ENCODE measurements around the gene CEP128.

The CEP128 gene

GRCh38 chr14:80518173-80518572 is 423.4 kb downstream of the CEP128 start:
- no peak for TF ChIP-seq CTCF (IDR thresholded peaks at IDR 0.05; ENCODE audit: borderline replicate concordance, insufficient read depth, low read depth, low read length)
- H3K4me3 ChIP-seq (ENCODE audit: low read depth, low read length), result no peak overlapping the region

DNA sequence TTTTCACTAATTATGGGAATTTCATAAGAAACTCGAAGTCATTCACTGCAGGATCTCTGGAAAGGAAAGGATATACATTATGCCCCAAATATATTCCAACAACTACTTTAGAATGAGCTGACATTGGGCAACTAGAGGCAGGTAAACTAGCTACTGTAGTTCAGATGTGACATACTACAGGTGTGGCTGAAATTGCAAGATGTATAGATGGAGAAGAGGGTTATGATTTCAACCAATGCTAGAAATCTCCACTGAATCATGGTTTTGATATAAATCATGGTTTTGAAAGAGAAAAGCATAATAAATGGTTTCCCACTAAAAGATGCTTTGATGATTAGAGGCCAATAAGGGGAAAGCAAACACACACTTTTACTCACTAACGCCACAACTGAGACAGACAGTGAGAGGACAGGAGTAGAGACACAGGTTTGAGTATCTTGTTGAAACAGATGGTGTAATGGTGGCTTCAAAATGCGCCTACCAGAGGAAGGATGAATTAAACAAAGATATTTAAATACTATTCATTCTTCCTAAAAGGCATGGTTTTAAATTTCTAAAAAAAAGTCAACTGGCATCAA is 434.2 kb downstream of the CEP128 start:
- no peak for TF ChIP-seq CTCF (IDR thresholded peaks at IDR 0.05; ENCODE audit: borderline replicate concordance, insufficient read depth, low read depth, low read length)
- H3K4me3 ChIP-seq (ENCODE audit: low read depth, low read length), result no peak overlapping the region

DNA sequence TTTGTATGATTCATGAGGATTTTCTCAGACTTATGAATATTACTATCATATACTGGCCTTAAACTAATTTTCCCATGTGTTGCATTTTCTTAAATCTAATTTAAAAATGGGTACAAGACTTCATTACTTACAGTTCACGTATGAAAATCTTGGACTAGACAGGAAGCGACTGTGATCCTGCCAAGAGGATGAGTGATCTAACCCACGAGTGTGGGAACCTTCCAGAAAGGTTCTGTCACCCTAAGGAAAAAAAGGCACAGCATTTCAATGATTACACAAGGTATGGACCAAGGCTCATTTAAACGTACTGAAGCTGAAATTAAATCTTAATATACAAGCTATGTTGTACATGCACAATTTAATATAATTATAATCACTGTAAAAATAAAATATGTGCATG is 436.8 kb downstream of the CEP128 start:
- no peak for TF ChIP-seq CTCF (IDR thresholded peaks at IDR 0.05; ENCODE audit: borderline replicate concordance, insufficient read depth, low read depth, low read length)

DNA sequence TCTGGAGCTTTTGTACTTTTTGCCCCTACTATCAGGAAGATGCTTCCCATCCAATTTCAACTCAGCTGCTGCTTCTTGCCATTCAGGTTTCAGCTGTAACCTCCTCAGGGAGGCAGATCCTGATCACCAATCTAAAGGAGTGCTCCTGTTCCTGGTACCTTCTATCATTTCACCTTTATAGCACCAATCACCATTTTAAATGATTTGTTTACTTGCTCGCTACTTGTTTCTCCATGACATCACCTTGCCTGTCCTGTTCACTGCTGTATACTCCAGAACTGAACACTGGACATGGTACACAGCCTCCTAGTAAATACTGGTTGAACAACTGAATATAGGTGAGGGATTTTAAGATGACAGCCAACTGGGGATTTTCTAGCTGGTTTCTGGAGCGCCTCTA is 443.0 kb downstream of the CEP128 start:
- H3K4me3 ChIP-seq (ENCODE audit: low read depth, low read length), result no peak overlapping the region
- no peak for TF ChIP-seq CTCF (IDR thresholded peaks at IDR 0.05; ENCODE audit: borderline replicate concordance, insufficient read depth, low read depth, low read length)

More for the DNA sequence above, 436.8 kb downstream of the CEP128 start:
- H3K4me3 ChIP-seq (ENCODE audit: low read depth, low read length), result no peak overlapping the region

DNA sequence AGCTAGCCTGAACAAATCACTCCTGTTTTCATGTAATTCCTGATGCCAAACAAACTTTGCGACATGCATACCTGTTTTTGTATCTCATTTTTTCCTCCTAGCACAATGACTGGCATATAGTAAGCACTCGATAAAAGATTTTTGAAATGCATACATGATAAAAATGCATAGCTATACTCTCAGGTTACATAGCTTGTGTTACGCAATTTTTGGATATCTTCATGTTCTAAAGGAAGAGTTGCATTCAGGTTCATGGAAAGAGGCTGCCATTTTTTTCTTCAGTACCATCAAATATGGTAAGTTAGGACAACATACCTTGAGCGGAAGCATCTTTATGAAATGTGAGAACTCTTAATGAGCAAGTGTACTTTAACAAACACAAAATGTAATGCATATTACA is 445.4 kb downstream of the CEP128 start:
- TF ChIP-seq CTCF (IDR thresholded peaks at IDR 0.05; ENCODE audit: borderline replicate concordance, insufficient read depth, low read depth, low read length), result no peak
- no peak overlapping the region for H3K4me3 ChIP-seq (ENCODE audit: low read depth, low read length)

GRCh38 chr14:80494769-80495168 is 446.8 kb downstream of the CEP128 start:
- no peak for TF ChIP-seq CTCF (IDR thresholded peaks at IDR 0.05; ENCODE audit: borderline replicate concordance, insufficient read depth, low read depth, low read length)
- no peak overlapping the region for H3K4me3 ChIP-seq (ENCODE audit: low read depth, low read length)

- TF ChIP-seq CTCF (IDR thresholded peaks at IDR 0.05; ENCODE audit: borderline replicate concordance, insufficient read depth, low read depth, low read length), result no peak
- no peak overlapping the region for H3K4me3 ChIP-seq (ENCODE audit: low read depth, low read length)
These were observed 447.9 kb downstream of the CEP128 start for GRCh38 chr14:80493620-80494019.
